Right lobe of liver (tissue), 6 donors: Measurements from ENCODE around the gene PDE10A. TPM values are rescaled to one million over a fixed set of nuclear protein-coding genes. Genes with fewer than 3 reads are reported as not detected.

Source experiments
- ATAC-seq, 4 donors: fragments of 200-7000 bp; cut with Tn5 transposase; one replicate each; pipeline ENCODE4 v1.9.1; 2020; ENCODE audit warnings: mild to moderate bottlenecking in 4 of 4, moderate library complexity in 4 of 4
- DNase-seq, 3 donors: peaks; one replicate each; pipeline ENCODE4 v3.0.0-alpha.2; 2020
- H3K27ac ChIP-seq, 3 donors: fragments of 200-600 bp; one replicate each; pipeline ENCODE4 v1.8.0; 2022
- H3K27me3 ChIP-seq, 2 donors: fragments of 200-600 bp; one replicate each; pipeline ENCODE4 v1.8.0; 2022
- H3K36me3 ChIP-seq, 4 donors: fragments of 200-600 bp; sonication (generic) in 1 of 4; one replicate each; pipeline versions ENCODE4 v1.5.1 to v1.8.0; 2017 to 2022; ENCODE audit warnings: control low read depth in 1 of 4
- H3K4me1 ChIP-seq, 4 donors: fragments of 200-600 bp; sonication (generic) in 1 of 4; one replicate each; pipeline versions ENCODE4 v1.5.1 to v1.8.0; 2017 to 2022; ENCODE audit warnings: control low read depth in 1 of 4
- H3K4me3 ChIP-seq, 3 donors: fragments of 200-600 bp; one replicate each; pipeline ENCODE4 v1.8.0; 2022
- H3K9me3 ChIP-seq, 4 donors: fragments of 200-600 bp; sonication (generic) in 1 of 4; one replicate each; pipeline versions ENCODE4 v1.5.1 to v1.8.0; 2017 to 2022; ENCODE audit warnings: control low read depth in 1 of 4
- POLR2A ChIP-seq: fragments of 450-650 bp; IDR thresholded peaks from one replicate; pipeline ENCODE4 v1.6.1; 2017; ENCODE audit warnings: antibody characterized with exemption, mild to moderate bottlenecking
- WGBS: methylation state at CpG from one replicate; pipeline ENCODE4 v1.1.6; 2018; ENCODE audit warnings: low coverage, low lambda C conversion rate; ENCODE audit not compliant: insufficient coverage; ENCODE audit errors: missing lambda C conversion rate; 5-methylcytosine and 5-hydroxymethylcytosine counted together
- intact Hi-C, 2 donors: fragments of 100-400 bp; cut with DNase I; formaldehyde crosslinking; loops; one replicate each; pipeline versions ENCODE4 v1.11.2 to v1.14.1; 2022
- total RNA-seq, 6 experiments: library from RNA; depleted of rRNA in 2 of 6; stranded (reverse); fragments of >200 nt in 2 of 6; fragmentation: NEBNext Ultra II Directional in 3 of 6; extraction: Animal tissue kit (Norgen Biotek cat#: 25700) in 3 of 6; gene quantifications; one replicate each; pipeline versions ENCODE4 v1.1.0 to v1.2.4, GENCODE V29; 2016 to 2023
- TF ChIP-seq, protein P1 (sequence below), 4 donors: fragments of 200-600 bp in 3 of 4; fragments of 450-650 bp in 1 of 4; IDR thresholded peaks; one replicate each; pipeline versions ENCODE4 v1.5.1 to v1.8.0; 2016 to 2022; ENCODE audit warnings: antibody characterized with exemption in 4 of 4, mild to moderate bottlenecking in 2 of 4
- donor health status: DM: no; HTN: yes; CAD: no.
- donor health status: DM: no; HTN: no; CAD: no.
- donor health status: DM: no; HTN: no; CAD: no.
- donor health status: DM: no; HTN: yes; CAD: no.
- donor health status: DM: no; HTN: yes; CAD: no.

PDE10A gene
- total RNA-seq, 6 experiments from 2014 or later, result 0.48 to 1.5 (median 0.65) TPM

DNA sequence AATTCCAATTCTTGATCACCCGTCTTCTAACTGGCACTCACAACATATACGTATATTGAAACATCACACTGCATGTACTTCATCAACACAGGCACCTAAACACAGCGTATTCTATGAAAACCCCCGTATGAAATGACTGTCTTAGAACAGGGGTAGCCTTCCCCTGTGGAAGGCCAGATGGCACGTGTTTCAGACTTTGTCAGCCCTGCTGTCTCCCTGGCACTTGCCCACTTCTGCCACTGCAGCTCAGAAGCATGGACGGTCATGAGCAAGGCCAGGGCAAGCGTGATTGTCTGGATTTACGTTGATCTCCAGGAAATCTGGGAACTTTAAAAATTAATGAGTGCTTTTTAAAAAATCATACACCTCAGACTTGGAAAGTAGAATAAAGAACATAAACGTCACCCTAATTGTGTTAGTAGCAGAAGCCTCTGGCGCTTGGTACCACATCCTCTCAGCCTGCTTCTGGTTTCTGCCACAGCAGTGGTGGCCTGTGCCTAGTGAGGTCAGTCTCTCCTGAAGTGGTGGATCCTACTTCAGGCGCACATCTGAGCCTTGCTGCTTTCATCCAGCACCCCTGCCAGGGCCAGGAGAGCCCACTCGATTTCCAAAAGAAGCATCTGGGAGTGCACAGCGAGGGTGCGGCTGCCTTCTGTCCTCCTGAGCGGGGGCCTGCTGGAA lies 18.3 kb downstream of the PDE10A start:
- H3K27ac ChIP-seq, result no peak overlapping the region
- intact Hi-C loops, result no loop called here
- no peak overlapping the region for H3K4me3 ChIP-seq
- 64% methylated on average over 10 of the region's 15 CpGs for WGBS
- DNase-seq (no peak), ATAC-seq (no peak)
- H3K36me3 ChIP-seq, result no peaks in the 10 kb centered on the region
- H3K27me3 ChIP-seq, result no peaks in the 10 kb centered on the region
- no peaks in the 10 kb centered on the region for H3K9me3 ChIP-seq
- H3K4me1 ChIP-seq, result no peaks in the 10 kb centered on the region
- TF ChIP-seq POLR2A, result no peak
- TF ChIP-seq, protein P1, sequence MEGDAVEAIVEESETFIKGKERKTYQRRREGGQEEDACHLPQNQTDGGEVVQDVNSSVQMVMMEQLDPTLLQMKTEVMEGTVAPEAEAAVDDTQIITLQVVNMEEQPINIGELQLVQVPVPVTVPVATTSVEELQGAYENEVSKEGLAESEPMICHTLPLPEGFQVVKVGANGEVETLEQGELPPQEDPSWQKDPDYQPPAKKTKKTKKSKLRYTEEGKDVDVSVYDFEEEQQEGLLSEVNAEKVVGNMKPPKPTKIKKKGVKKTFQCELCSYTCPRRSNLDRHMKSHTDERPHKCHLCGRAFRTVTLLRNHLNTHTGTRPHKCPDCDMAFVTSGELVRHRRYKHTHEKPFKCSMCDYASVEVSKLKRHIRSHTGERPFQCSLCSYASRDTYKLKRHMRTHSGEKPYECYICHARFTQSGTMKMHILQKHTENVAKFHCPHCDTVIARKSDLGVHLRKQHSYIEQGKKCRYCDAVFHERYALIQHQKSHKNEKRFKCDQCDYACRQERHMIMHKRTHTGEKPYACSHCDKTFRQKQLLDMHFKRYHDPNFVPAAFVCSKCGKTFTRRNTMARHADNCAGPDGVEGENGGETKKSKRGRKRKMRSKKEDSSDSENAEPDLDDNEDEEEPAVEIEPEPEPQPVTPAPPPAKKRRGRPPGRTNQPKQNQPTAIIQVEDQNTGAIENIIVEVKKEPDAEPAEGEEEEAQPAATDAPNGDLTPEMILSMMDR (IDR thresholded peaks at IDR 0.05), result no peak

DNA sequence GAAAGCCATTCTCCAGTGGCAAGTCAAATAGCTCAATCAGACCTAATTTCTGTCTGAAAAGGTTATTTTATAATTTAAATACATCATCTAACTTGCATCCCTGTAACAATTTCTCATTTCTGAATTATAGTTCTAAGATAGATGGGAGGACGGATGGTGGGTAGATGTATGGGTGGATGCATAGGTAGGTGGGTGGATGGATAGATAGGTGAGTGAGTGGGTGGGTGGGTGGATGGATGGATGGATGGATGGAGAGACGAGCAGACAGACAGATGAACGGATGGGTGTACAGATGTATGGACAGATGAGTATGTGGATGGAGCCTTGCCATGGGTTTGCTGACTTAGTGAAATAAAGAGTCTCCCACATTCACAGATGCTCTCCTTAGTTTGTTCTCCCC lies 20.0 kb downstream of the PDE10A start:
- no peaks in the 10 kb centered on the region for H3K27me3 ChIP-seq
- ATAC-seq (no peak), DNase-seq (no peak)
- H3K4me1 ChIP-seq, result no peaks in the 10 kb centered on the region
- H3K36me3 ChIP-seq, result no peaks in the 10 kb centered on the region
- no peak overlapping the region for H3K27ac ChIP-seq
- H3K4me3 ChIP-seq, result no peak overlapping the region
- no peaks in the 10 kb centered on the region for H3K9me3 ChIP-seq
- WGBS, result 45% methylated on average over 3 of the region's 3 CpGs
- no peak for TF ChIP-seq POLR2A
- TF ChIP-seq, protein P1 (IDR thresholded peaks at IDR 0.05), result no peak
- intact Hi-C loops, result no loop called here

DNA sequence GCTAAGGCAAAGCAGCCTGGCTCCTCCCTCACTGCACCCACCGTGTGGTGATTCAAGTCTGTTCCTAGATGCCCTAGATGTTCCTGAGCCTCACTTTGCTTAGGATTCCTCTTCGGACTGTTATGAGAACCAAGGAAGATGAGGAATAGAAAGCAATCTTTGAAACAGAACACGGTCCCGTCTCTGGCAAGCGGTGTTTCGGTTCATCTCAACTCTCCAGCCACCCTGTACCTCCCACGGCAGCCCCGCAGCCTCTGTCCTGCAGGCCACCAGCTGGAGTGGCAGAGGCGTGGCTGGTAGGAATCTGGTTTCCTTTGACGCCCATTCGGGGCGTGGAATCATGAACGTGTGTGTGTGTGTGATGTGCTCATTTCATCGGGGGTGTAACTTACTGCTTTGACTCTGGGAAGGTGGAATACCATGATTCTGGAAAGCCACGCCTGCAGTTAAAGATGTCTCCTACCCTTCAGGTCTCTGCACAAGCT lies 21.3 kb downstream of the PDE10A start:
- no peak overlapping the region for H3K27ac ChIP-seq
- H3K27me3 ChIP-seq, result no peaks in the 10 kb centered on the region
- ATAC-seq (no peak), DNase-seq (no peak)
- 72% methylated on average over 11 of the region's 15 CpGs for WGBS
- H3K9me3 ChIP-seq, result no peaks in the 10 kb centered on the region
- H3K36me3 ChIP-seq, result no peaks in the 10 kb centered on the region
- no peaks in the 10 kb centered on the region for H3K4me1 ChIP-seq
- no peak overlapping the region for H3K4me3 ChIP-seq
- intact Hi-C loops, result no loop called here
- TF ChIP-seq, protein P1 (IDR thresholded peaks at IDR 0.05), result no peak
- no peak for TF ChIP-seq POLR2A

DNA sequence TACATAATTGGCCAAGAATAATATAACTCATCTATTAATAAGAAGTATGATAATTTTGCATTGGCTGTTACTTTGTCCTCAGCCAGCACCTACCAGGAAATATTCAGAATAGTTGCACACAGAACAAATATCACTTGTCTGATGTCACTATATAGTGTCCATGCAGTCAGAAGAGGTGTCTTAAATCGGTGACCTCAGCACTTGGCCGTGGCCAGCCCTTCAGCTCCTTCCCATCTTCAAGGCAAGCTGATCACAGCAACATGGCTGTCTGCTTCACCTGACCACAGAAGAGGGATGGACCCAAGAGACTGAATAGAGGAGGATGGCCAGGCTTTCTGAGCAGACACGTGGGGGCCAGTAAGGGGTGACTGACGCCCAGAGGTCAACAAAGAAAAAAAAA lies 22.2 kb downstream of the PDE10A start:
- DNase-seq, result no peak
- Histone ChIP-seq H3K36me3 (no peaks in the 10 kb centered on the region), H3K27ac (no peak overlapping the region), H3K9me3 (no peaks in the 10 kb centered on the region), H3K4me3 (no peak overlapping the region), H3K27me3 (no peaks in the 10 kb centered on the region), H3K4me1 (no peaks in the 10 kb centered on the region)
- intact Hi-C loops, result no loop called here
- 46% methylated on average over 4 of the region's 4 CpGs for WGBS
- TF ChIP-seq, protein P1 (IDR thresholded peaks at IDR 0.05), result no peak
- TF ChIP-seq POLR2A, result no peak
- no peak for ATAC-seq
